Cardiac fibroblast (primary cell): ENCODE results near the gene NEURL3.
A peak's percentile ranks its signal among the peaks of the same experiment; 100 is the strongest.

Experiments used
- DNase-seq, 2 donors: peaks; one replicate each; pipeline versions ENCODE4 v3.0.0 to v3.0.0-alpha.2; 2010; ENCODE audit warnings: low read depth in 2 of 2
- H3K4me3 ChIP-seq, 2 donors: replicated peaks in 1 of 2; 1 replicate in 1 of 2; 2 replicates in 1 of 2; pipeline ENCODE4 v1.5.1; 2011; ENCODE audit warnings: low read depth in 2 of 2, low read length in 2 of 2, mild to moderate bottlenecking in 2 of 2, moderate library complexity in 1 of 2
- CTCF ChIP-seq: IDR thresholded peaks from one replicate; pipeline ENCODE4 v1.5.1; 2011; ENCODE audit warnings: low read depth, mild to moderate bottlenecking, low read length, inconsistent platforms

Gene NEURL3

GRCh38 chr2:96477458-96477857, 27.7 kb downstream of the NEURL3 start:
- H3K4me3 ChIP-seq: no peak overlapping the region
- TF ChIP-seq CTCF: no peak
- DNase-seq: no peak

DNA sequence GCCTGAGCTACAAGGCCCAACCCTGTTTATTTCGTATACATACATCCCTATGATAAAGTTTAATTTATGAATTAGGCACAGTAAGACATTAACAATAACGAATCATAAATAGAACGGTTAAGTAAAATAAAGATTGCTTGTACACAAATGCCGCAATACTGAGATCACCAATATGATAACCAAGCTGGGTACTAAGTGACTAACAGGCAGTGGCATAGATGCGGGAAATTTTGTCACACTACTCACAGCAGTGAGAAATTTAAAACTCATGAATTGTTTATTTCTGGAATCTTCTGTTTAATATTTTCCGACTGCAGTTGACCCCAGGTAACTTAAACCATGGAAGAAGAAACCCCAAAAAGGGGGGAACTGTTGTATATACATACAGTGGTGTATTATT, 33.4 kb downstream of the NEURL3 start:
- TF ChIP-seq CTCF: no peak
- H3K4me3 ChIP-seq: no peak overlapping the region
- DNase-seq: no peak

- peak; percentile 25 to 32 for DNase-seq
- peak; percentile 66 for TF ChIP-seq CTCF
- no peak overlapping the region for H3K4me3 ChIP-seq
Measured at GRCh38 chr2:96470636-96471035, 34.5 kb downstream of the NEURL3 start.

DNA sequence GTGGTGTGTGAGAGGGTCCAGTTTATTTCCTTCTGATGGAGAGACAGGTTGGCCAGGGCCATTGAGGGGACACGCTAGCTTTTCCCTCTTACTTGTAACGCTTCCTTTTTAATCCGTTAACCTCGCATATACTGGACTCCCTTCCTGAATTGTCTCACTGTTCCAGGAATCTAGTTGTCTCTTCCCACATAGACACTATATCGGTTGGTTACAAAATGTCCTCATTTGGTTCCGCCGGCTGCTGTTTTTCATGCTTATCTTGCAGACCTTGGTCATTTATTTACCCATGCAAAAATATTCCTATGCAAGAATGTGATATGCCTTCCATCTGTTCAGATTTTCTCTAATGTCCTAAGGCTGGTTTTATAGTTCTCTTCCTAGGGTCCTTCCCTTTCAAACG, 35.0 kb downstream of the NEURL3 start:
- no peak for DNase-seq
- TF ChIP-seq CTCF: no peak
- no peak overlapping the region for H3K4me3 ChIP-seq

GRCh38 chr2:96468904-96469303, 36.3 kb downstream of the NEURL3 start:
- DNase-seq: no peak
- TF ChIP-seq CTCF: no peak
- no peak overlapping the region for H3K4me3 ChIP-seq

GRCh38 chr2:96464651-96465050, 40.5 kb downstream of the NEURL3 start:
- no peak for TF ChIP-seq CTCF
- DNase-seq: no peak
- no peak overlapping the region for H3K4me3 ChIP-seq

- no peak for DNase-seq
- no peak overlapping the region for H3K4me3 ChIP-seq
- TF ChIP-seq CTCF: no peak
Measured at GRCh38 chr2:96464061-96464460, 41.1 kb downstream of the NEURL3 start.
